Uterus (tissue), 4 donors: ENCODE measurements around the gene TRIM41. TPM values are rescaled to one million over a fixed set of nuclear protein-coding genes. Genes with fewer than 3 reads are reported as not detected.

Experiments used
- DNase-seq, 2 donors: peaks; one replicate each; pipeline ENCODE4 v3.0.0-alpha.2; 2019 to 2020
- H3K27ac ChIP-seq, 2 donors: fragments of 200-600 bp; sonication (generic); 1 replicate in 1 of 2; 2 replicates in 1 of 2; pipeline ENCODE4 v1.5.1; 2016 to 2018
- H3K27me3 ChIP-seq, 2 donors: fragments of 200-600 bp; sonication (generic); one replicate each; pipeline ENCODE4 v1.5.1; 2018 to 2019; ENCODE audit warnings: control low read depth in 1 of 2
- H3K36me3 ChIP-seq, 2 donors: fragments of 200-600 bp; sonication (generic); one replicate each; pipeline ENCODE4 v1.5.1; 2019; ENCODE audit warnings: control low read depth in 1 of 2
- H3K4me1 ChIP-seq, 2 donors: fragments of 200-600 bp; sonication (generic); one replicate each; pipeline ENCODE4 v1.5.1; 2018 to 2019; ENCODE audit warnings: control low read depth in 1 of 2
- H3K4me3 ChIP-seq, 2 donors: fragments of 200-600 bp; sonication (generic); 1 replicate in 1 of 2; 2 replicates in 1 of 2; pipeline ENCODE4 v1.5.1; 2018 to 2019; ENCODE audit warnings: mild to moderate bottlenecking in 1 of 2
- H3K9me3 ChIP-seq, 2 donors: fragments of 200-600 bp; sonication (generic); one replicate each; pipeline ENCODE4 v1.5.1; 2019; ENCODE audit warnings: control low read depth in 1 of 2
- CTCF ChIP-seq, 4 experiments: fragments of 200-600 bp in 2 of 4; fragments of 450-650 bp in 2 of 4; sonication (generic) in 2 of 4; IDR thresholded peaks; one replicate each; pipeline ENCODE4 v1.5.1; 2016 to 2019; ENCODE audit warnings: antibody characterized with exemption in 4 of 4, mild to moderate bottlenecking in 2 of 4, moderate library complexity in 1 of 4
- POLR2A ChIP-seq, 2 donors: fragments of 450-650 bp; IDR thresholded peaks; one replicate each; pipeline ENCODE4 v1.6.1; 2016; ENCODE audit warnings: antibody characterized with exemption in 2 of 2, mild to moderate bottlenecking in 1 of 2, moderate library complexity in 1 of 2
- intact Hi-C: fragments of 100-400 bp; cut with DNase I; formaldehyde crosslinking; loops from one replicate; pipeline ENCODE4 v1.15.1; 2023; ENCODE audit warnings: low total_unique reads
- total RNA-seq, 4 donors: library from RNA; depleted of rRNA in 3 of 4; stranded (reverse); fragments of >200 nt in 3 of 4; gene quantifications; one replicate each; pipeline versions ENCODE4 v1.1.0 to v1.2.4, GENCODE V29; 2014 to 2023
- donor health status: DM: yes; HTN: yes; CAD: no.

Gene TRIM41
- total RNA-seq, 4 donors from 2014 or later = 4.7 to 18.8 (median 12.2) TPM

GRCh38 chr5:181229996-181230395, 6.9 kb downstream of the TRIM41 start:
- H3K27ac ChIP-seq = no peak overlapping the region
- no peak overlapping the region for H3K4me3 ChIP-seq
- intact Hi-C loops = no loop called here
- no peaks in the 10 kb centered on the region for H3K36me3 ChIP-seq
- DNase-seq = no peak
- no peaks in the 10 kb centered on the region for H3K9me3 ChIP-seq
- peaks cover 0 to under 1% of the 10 kb centered on the region in 2 donors for H3K4me1 ChIP-seq
- TF ChIP-seq POLR2A (IDR thresholded peaks at IDR 0.05) = no peak
- TF ChIP-seq CTCF (IDR thresholded peaks at IDR 0.05) = no peak
- H3K27me3 ChIP-seq = no peaks in the 10 kb centered on the region

DNA sequence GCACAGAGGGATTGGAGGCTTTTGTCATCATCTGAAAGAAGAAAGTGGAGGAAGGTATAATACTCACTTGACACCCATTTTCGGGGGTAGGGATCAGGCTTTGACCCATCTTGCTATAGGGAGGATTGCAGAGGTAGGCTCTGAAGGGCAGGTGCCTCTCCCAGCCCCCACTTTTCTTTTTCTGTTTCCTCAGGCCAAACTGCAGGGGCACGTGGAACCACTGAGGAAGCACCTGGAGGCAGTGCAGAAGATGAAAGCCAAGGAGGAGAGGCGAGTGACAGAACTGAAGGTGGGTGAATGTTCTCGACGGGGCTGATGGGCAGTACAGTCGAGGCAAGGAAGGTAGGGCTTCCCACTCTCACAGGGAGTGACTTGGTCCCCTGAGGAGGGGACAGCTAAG, 7.5 kb downstream of the TRIM41 start:
- H3K4me3 ChIP-seq = no peak overlapping the region
- DNase-seq = no peak
- H3K4me1 ChIP-seq = no peaks in the 10 kb centered on the region
- no peaks in the 10 kb centered on the region for H3K36me3 ChIP-seq
- intact Hi-C loops = no loop called here
- no peaks in the 10 kb centered on the region for H3K9me3 ChIP-seq
- H3K27ac ChIP-seq = no peak overlapping the region
- no peak for TF ChIP-seq POLR2A (IDR thresholded peaks at IDR 0.05)
- TF ChIP-seq CTCF (IDR thresholded peaks at IDR 0.05) = no peak
- no peaks in the 10 kb centered on the region for H3K27me3 ChIP-seq

DNA sequence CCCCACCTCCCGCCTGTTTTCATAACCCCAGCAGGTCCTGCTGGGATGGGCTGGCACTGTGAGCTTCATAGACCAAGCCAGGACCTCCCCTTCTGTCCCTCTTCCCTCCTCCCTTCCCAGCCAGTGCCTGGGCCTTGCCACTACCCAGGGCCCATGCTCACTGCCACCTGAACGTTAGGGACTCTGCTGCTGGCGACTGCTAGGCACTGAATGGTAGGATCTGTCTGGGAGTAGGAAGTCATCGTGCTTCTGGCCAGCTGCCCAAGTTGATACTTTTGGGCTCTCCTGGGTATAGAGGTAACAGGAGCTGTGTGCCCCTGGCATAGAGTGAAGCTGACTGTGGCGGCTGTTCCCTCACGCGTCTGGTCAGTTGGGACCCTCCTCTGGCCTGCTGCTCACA, 8.4 kb downstream of the TRIM41 start:
- no peak overlapping the region for H3K27ac ChIP-seq
- no peak for DNase-seq
- H3K4me3 ChIP-seq = no peak overlapping the region
- intact Hi-C loops = no loop called here
- no peaks in the 10 kb centered on the region for H3K27me3 ChIP-seq
- no peaks in the 10 kb centered on the region for H3K4me1 ChIP-seq
- no peaks in the 10 kb centered on the region for H3K9me3 ChIP-seq
- no peaks in the 10 kb centered on the region for H3K36me3 ChIP-seq
- TF ChIP-seq CTCF (IDR thresholded peaks at IDR 0.05) (no peak), POLR2A (IDR thresholded peaks at IDR 0.05) (no peak)

GRCh38 chr5:181232593-181232992, 9.5 kb downstream of the TRIM41 start:
- TF ChIP-seq POLR2A (IDR thresholded peaks at IDR 0.05) (no peak), CTCF (IDR thresholded peaks at IDR 0.05) (no peak)
- no peak overlapping the region for H3K4me3 ChIP-seq
- no peaks in the 10 kb centered on the region for H3K27me3 ChIP-seq
- H3K9me3 ChIP-seq = no peaks in the 10 kb centered on the region
- DNase-seq = no peak
- intact Hi-C loops = no loop called here
- no peaks in the 10 kb centered on the region for H3K4me1 ChIP-seq
- H3K27ac ChIP-seq = no peak overlapping the region
- H3K36me3 ChIP-seq = no peaks in the 10 kb centered on the region

GRCh38 chr5:181233088-181233800, 10.2 kb downstream of the TRIM41 start:
- no peak overlapping the region for H3K27ac ChIP-seq
- TF ChIP-seq POLR2A (IDR thresholded peaks at IDR 0.05) (no peak), CTCF (IDR thresholded peaks at IDR 0.05) (no peak)
- intact Hi-C loops = no loop called here
- no peaks in the 10 kb centered on the region for H3K4me1 ChIP-seq
- H3K9me3 ChIP-seq = no peaks in the 10 kb centered on the region
- H3K36me3 ChIP-seq = no peaks in the 10 kb centered on the region
- no peak overlapping the region for H3K4me3 ChIP-seq
- DNase-seq = no peak
- no peaks in the 10 kb centered on the region for H3K27me3 ChIP-seq
